Kidney (tissue), 14 donors: ENCODE measurements around the gene RAD23B. TPM values are rescaled to one million over a fixed set of nuclear protein-coding genes. Genes with fewer than 3 reads are reported as not detected.
A peak's percentile ranks its signal among the peaks of the same experiment; 100 is the strongest.

ENCODE experiments used
- DNase-seq, 5 donors: peaks; one replicate each; pipeline ENCODE4 v3.0.0-alpha.2; 2013 to 2020
- FAIRE-seq: peaks from 2 replicates; lab custom pipeline; 2012; peaks lifted over from hg19 to GRCh38; lab: Jason Lieb, UNC
- H3K27ac ChIP-seq, 2 donors: one replicate each; pipeline ENCODE4 v1.7.0; 2013; ENCODE audit warnings: low read depth in 2 of 2, low read length in 2 of 2, inconsistent platforms in 1 of 2
- H3K27me3 ChIP-seq: one replicate; pipeline ENCODE4 v1.7.1; 2013; ENCODE audit warnings: low read length, inconsistent platforms; ENCODE audit not compliant: control insufficient read depth, insufficient read depth
- H3K36me3 ChIP-seq, 3 donors: one replicate each; pipeline versions ENCODE4 v1.7.0 to v1.7.1; 2013; ENCODE audit warnings: low read length in 3 of 3, control low read depth in 1 of 3, inconsistent platforms in 1 of 3; ENCODE audit not compliant: insufficient read depth in 3 of 3, control insufficient read depth in 2 of 3
- H3K4me1 ChIP-seq, 3 donors: one replicate each; pipeline versions ENCODE4 v1.7.0 to v1.7.1; 2013; ENCODE audit warnings: low read length in 3 of 3, inconsistent platforms in 1 of 3, low read depth in 1 of 3; ENCODE audit not compliant: control insufficient read depth in 2 of 3, insufficient read depth in 2 of 3
- H3K4me3 ChIP-seq, 3 donors: one replicate each; pipeline versions ENCODE4 v1.7.0 to v1.8.1; 2013; ENCODE audit warnings: low read length in 3 of 3, control low read depth in 1 of 3, inconsistent platforms in 1 of 3
- H3K9ac ChIP-seq, 3 donors: one replicate each; pipeline versions ENCODE4 v1.7.0 to v1.7.1; 2013; ENCODE audit warnings: low read length in 3 of 3, control low read depth in 1 of 3, inconsistent platforms in 1 of 3
- H3K9me3 ChIP-seq, 3 donors: one replicate each; pipeline versions ENCODE4 v1.7.0 to v1.7.1; 2013; ENCODE audit warnings: low read length in 3 of 3, control low read depth in 1 of 3, inconsistent platforms in 1 of 3; ENCODE audit not compliant: control insufficient read depth in 2 of 3, insufficient read depth in 1 of 3
- intact Hi-C: fragments of 100-400 bp; cut with DNase I; formaldehyde crosslinking; loops from one replicate; pipeline ENCODE4 v1.11.1; 2022
- polyA plus RNA-seq: library from polyadenylated mRNA; stranded (reverse); fragments of 350-450 nt; fragmentation: Illumina TruSeq; extraction: RNeasy Lipid Tissue Mini Kit (QIAGEN cat#74804); gene quantifications from one replicate; pipeline ENCODE4 v1.2.3, GENCODE V29; 2014; ENCODE audit warnings: low read depth, low replicate concordance; ENCODE audit not compliant: insufficient read depth
- total RNA-seq: library from RNA; stranded (reverse); fragmentation: NEBNext Ultra II Directional; extraction: Animal tissue kit (Norgen Biotek cat#: 25700); gene quantifications from one replicate; pipeline ENCODE4 v1.2.1, GENCODE V29; 2021
- TF ChIP-seq, protein P1 (sequence below): IDR thresholded peaks from 3 replicates; pipeline ENCODE4 v1.5.1; 2012; ENCODE audit warnings: mild to moderate bottlenecking, moderate library complexity, borderline replicate concordance; ENCODE audit not compliant: insufficient read depth; ENCODE audit errors: extremely low read depth
- donor health status: control.
- donor health status: control.
- donor health status: control.
- donor health status: control.
- donor health status: control.
- donor health status: DM: yes; HTN: yes; CAD: no.
- donor health status: Normal renal cell carcinoma (clear cell type).

Gene RAD23B
- total and polyA plus RNA-seq, 2 donors from 2014 or later: 40.5 to 76.5 TPM

DNA sequence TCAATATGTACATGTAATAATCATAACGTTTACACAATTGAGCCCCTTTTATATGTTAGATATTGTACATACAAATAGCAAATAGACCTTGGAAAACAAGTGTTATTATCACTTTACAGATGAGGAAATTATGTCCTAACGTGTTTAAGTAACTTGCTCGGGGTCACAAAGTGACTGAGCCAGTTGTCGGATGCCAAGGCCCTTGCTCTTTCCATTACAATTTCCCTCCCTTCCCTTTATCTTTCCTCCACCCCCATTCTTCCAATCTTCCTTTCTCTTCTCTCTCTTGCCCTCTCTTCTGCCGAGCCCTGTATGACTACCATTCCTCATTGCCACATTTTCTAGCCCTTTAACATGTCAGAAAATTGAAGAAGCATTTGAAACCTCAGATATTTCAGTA is 34.4 kb upstream of the RAD23B start:
- Histone ChIP-seq H3K4me1 (no peaks in the 10 kb centered on the region), H3K36me3 (no peaks in the 10 kb centered on the region), H3K27ac (no peak overlapping the region), H3K27me3 (no peaks in the 10 kb centered on the region), H3K4me3 (no peak overlapping the region), H3K9ac (no peak overlapping the region), H3K9me3 (no peaks in the 10 kb centered on the region)
- DNase-seq: no peak
- TF ChIP-seq, protein P1, sequence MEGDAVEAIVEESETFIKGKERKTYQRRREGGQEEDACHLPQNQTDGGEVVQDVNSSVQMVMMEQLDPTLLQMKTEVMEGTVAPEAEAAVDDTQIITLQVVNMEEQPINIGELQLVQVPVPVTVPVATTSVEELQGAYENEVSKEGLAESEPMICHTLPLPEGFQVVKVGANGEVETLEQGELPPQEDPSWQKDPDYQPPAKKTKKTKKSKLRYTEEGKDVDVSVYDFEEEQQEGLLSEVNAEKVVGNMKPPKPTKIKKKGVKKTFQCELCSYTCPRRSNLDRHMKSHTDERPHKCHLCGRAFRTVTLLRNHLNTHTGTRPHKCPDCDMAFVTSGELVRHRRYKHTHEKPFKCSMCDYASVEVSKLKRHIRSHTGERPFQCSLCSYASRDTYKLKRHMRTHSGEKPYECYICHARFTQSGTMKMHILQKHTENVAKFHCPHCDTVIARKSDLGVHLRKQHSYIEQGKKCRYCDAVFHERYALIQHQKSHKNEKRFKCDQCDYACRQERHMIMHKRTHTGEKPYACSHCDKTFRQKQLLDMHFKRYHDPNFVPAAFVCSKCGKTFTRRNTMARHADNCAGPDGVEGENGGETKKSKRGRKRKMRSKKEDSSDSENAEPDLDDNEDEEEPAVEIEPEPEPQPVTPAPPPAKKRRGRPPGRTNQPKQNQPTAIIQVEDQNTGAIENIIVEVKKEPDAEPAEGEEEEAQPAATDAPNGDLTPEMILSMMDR: no peak
- FAIRE-seq: no peak
- intact Hi-C loops: no loop called here

DNA sequence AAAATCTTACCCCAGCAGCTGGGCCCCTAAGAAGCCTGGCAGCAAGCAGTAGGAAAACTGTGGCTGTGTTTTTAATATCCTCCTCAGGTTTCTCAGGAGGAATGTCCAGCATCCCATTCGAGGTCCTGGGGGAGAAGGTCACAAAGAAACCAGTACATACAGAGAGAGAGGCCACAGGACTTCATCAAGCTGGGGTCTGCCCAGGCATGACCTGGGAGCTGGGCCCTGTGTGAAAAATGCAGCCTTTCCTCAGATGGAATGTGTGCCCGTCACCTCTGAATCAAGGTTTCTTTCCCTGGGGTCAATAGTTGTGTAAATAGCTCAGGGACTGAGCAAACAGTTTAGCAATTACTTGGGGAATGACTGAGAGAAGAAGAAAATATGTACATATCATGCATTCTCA is 33.9 kb upstream of the RAD23B start:
- intact Hi-C loops: no loop called here
- TF ChIP-seq, protein P1: no peak
- FAIRE-seq: no peak
- peak in 4 of 5 donors; percentile 51 to 79 (median 70) for DNase-seq
- Histone ChIP-seq H3K27me3 (no peaks in the 10 kb centered on the region), H3K9ac (no peak overlapping the region), H3K9me3 (no peaks in the 10 kb centered on the region), H3K4me3 (no peak overlapping the region), H3K36me3 (no peaks in the 10 kb centered on the region), H3K27ac (no peak overlapping the region), H3K4me1 (no peaks in the 10 kb centered on the region)

DNA sequence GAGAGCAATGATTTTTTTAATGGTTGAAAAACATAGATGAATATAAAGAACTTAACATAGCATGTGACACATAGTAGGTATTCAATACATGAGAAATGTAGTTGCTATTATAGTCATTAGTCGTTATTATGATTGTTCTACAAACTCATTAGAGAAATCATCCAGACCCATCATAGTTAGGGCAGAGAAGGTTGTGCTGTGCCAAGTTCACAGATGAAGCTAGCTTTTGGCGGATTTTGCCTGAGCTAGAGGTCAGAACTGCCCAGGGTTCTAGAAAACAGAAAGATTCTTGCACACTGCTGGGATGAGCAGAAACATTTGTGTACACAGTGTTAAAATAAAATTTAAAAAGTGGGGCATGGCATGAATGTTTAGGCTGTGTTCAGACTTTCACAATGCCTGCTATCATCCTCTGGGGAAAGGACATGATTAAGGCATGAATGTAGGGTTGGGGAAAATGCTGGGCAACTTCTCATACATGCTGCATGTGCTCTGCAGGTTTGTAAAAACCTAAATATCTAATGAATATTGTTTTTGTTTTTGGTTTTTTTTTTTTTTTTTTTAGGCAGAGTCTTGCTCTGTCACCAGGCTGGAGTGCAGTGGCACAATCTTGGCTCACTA is 33.3 kb upstream of the RAD23B start:
- TF ChIP-seq, protein P1: no peak
- no peaks in the 10 kb centered on the region for H3K4me1 ChIP-seq
- no peaks in the 10 kb centered on the region for H3K27me3 ChIP-seq
- no peaks in the 10 kb centered on the region for H3K9me3 ChIP-seq
- no peak overlapping the region for H3K9ac ChIP-seq
- DNase-seq: no peak
- FAIRE-seq: no peak
- H3K27ac ChIP-seq: no peak overlapping the region
- intact Hi-C loops: no loop called here
- H3K4me3 ChIP-seq: no peak overlapping the region
- H3K36me3 ChIP-seq: no peaks in the 10 kb centered on the region
